Superior temporal gyrus (tissue), 1 donor: ENCODE data around the gene SPDYE5.

Experiments
- DNase-seq: peaks from one replicate; pipeline ENCODE4 v3.0.0-alpha.2; 2016; ENCODE audit errors: extremely low spot score

SPDYE5 gene

GRCh38 chr7:75536940-75537538 is 44.9 kb downstream of the SPDYE5 start:
- no peak for DNase-seq

GRCh38 chr7:75537731-75538130 is 45.6 kb downstream of the SPDYE5 start:
- DNase-seq: no peak

GRCh38 chr7:75546237-75547015 is 54.3 kb downstream of the SPDYE5 start:
- DNase-seq: no peak
